Measurements from ENCODE around the gene UCP2.
A peak's percentile ranks its signal among the peaks of the same experiment; 100 is the strongest.
"Not testable (repeated sequence)": the region's sequence is repeated elsewhere in the genome, so short reads cannot be mapped to it uniquely, and the experiment has no call there.

Gene UCP2

DNA sequence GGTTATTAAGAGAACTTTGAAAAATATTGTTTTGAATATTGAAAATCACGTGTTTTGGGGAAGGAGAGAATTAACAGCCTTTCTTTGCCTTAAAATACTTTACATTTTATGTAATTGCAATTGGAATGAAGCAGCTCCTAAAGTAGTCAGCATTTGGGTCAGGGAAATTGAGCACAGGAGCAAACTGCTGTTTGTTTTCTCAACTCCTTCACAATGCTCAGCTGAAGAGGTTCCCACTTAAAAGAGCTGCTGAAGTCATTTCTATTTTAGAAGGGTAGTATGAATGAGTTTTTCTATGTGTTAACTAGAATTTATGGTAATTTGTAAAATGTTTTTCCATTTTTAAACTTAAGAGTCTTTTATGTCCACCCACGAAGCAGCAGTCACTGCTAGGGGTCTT lies 8.1 kb upstream of the UCP2 start:
- no peak for DNase-seq

DNA sequence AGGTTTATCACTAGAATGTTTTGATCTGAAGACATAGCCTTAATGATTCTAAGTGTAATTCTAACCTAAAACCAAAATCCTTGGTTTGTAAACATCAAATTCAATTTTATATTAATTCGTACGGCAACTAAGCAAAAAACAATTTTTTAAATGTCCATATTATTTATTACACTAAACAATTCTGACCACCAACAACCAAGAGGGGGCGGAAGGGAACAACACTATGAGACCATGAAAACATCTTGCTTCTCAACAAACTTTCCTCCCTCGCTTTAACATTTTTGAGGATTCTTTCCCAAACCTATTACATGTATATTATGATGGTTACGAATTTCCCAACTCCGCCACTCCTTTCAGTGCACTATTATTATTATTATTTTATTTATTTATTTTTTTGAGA lies 6.5 kb upstream of the UCP2 start:
- no peak for DNase-seq

DNA sequence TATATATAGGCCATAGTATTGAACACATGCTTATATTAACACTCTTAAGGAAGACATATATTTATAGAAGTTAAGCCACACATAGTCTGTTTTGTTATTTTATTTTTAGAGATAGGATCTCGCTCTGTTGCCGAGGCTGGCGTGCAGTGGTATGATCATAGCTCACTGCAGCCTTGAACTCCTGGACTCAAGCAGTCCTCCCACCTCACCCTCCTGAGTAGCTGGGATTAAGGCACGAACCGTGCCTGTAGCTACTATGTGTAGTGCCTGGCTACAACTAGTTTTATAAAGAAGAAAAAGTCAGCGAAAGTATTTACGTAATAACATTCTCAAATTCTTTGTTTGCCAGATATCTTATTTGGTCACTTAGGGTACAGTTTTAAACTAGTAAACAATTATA lies 5.6 kb upstream of the UCP2 start:
- no peak for DNase-seq

DNA sequence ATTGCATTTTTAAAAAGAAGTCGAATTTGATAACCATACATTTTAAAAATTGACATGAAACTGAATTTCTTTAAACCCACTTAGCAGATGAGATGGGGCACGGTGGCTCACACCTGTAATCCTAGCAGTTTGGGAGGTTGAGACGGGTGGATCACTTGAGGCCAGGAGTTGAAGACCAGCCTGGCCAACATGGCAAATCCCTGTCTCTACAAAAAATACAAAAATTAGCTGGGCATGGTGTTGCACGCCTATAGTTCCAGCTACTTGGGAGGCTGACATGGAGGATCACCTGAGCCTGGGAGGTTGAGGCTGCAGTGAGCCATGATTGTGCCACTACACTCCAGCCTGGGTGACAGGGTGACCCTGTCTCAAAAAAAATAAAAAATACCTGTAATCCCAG lies 3.0 kb upstream of the UCP2 start:
- not testable (repeated sequence) for DNase-seq

DNA sequence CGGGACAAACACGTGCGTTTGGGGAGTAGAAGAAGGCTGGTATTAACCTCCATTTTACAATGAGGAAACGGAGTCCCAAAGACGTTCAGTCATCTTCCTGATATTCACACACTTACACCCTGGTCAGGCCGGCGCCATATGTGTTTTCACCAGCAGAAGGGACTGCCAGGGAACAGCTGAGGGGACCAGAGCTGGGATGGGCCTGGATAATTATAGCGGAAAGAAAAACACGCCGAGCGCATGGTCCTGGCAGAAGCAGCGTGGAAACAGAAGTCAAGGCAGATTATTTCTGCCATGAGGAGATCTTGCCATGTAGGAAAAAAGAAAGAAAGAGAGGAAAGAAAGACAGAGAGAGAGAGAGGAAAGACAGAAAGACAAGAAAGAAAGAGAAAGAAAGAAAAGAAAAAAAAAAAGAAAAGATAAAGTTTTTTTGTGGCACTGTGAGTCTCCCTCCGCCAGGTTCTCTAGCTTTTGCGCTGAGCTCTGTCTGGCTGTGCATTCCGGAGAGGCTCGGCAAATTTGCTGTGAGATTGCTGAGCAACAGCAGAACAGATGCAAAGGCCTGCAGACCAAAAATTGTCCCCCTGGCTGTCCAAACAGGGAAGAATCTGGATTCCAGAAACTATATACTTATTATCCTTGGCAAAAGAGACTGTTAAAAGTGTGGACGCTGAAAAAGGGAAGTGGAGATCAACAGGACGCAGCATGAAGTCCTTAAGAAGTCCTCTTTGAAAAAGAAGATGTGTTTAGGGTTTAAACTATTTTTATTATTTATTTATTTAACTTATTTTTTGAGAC lies 1.3 kb upstream of the UCP2 start:
- no peak for DNase-seq

DNA sequence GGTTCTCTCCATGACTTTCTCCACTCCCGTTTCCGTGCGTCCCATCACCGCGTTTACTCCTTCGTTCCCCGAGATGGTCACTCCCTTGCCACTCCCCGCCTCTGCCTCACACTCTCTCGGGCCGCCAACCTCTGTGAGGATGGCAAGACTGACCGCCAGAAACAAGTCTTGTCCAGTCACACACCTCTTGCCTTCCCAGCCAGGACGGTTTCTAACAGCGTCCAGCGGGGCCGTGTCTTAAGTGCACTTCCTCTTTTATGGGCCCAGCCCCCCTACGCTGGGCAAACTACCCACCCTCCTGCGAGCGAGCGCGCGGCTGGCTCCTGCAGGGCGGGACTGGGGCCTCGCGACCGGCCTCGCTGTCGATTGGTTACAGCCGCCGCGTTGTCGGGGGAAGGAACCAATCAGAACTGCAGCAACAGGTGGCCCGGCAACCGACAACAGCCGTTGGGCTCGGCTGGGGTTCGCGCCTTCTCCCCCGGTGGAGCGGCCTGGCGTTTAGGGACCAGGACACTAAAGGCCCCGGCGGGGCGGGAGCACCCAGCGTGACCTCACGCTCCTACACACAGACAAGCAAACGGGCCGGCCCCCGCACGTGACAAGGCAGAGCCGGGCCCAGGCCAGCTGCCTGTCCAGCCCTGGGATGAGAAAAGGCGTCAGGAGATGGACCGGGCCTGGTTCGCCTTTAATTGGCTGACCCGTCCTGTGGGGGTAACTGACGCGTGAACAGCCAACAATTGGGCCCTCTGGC lies 522 bp upstream of the UCP2 start:
- DNase-seq = peak; percentile 89

DNA sequence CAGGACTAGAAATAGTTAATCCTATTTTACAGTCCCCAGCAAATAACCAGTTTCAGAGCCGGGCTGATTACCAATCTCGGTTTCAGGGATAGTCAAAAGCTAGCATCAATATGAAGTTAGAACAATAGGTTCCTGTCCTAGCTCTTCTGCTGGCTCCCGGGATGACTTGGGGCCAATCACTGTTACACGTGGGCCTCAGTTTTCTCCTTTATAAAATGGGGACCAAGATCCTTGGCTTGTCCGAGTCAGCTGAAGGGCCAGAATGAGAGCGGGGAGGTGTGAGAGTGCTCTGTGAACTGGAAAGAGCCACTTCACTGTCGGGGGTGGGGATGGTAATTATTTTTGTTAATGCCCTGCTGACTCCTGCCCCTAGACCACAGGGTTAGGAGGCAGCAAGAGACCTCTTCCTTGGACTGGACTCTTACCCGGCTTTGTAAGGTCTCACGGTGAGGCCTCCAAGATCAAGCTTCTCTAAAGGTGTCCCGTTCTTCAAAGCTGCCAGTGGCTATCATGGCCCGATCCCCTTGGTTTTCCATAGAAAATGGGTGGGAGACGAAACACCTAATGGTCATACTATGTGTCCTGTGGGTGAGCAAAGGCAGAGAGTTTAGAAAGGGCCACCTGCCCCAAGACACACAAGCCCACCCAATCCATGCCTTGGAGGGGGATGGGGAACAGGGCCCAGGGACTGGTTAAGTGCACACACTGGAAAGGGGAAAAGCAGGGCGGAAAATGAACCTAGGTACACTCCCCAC lies 1.4 kb downstream of the UCP2 start:
- no peak for DNase-seq

DNA sequence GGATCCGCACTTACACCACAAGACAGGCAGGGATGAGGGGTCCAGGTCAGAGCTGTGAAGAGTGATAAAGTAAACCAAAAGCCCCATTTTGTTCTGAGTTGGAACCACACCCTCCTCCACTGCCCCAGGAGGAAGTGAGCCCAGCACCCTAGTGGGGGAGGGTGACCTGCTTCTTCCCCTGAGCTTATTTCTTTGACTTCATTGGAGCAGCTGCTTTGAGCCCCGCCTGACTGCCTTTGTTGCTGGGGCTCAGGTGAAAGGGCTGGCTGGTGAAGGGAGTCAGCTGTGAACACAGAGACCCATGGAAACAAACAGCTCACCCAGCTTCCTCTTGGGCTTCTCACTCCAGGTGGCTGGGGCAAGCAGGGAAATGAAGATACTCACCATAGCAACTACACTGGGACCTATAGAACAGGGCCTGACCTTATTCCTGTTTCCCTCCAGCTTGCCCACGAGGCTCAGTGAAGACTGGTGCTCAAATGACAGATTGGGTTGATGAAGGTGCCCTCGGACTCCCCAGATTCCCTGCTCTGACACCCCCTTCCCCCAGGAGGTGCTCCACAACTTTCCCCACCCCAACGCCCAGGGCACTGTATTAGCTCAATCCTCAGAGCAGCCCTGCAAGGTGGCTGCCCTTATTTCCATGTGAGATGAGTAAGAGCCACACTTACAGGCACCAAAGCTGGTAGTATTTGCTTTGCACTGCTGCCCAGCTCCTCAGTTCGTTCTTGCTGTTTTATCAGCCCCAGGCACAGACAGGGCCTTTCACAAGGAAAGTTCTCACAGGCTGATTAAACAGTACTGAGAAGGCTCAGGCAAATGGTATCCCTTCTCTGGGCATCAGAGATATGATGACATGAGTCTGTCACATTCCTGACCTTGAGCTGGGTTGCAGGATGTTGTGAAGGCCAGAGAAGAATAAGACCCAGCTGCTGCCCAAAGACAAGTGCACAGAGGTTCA lies 2.4 kb downstream of the UCP2 start:
- peak; percentile 78 for DNase-seq

DNA sequence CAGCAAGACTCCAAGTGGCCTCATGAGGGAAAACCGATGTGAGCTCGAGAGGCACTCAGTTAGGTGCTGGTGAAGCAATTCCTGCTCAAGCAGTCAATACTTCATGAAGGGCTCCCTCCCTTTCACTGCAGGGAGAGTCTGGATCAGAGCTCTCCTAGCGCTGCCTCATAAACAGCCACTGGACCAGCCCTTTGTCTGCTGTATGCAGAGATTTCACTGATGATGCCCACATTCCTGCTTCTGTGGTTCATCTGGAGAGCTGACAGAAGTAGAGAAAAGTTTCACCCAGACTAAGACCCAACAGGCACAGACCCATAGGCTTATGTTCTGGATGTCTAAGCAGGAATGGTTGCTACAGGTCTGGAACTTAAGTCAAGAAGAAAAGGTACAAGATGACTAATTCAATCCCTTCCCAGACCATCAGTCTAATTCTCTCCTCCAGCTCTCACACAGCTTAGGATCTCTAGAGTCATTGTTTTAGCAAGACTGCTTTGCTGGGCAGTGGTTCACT lies 4.0 kb downstream of the UCP2 start:
- DNase-seq = no peak

DNA sequence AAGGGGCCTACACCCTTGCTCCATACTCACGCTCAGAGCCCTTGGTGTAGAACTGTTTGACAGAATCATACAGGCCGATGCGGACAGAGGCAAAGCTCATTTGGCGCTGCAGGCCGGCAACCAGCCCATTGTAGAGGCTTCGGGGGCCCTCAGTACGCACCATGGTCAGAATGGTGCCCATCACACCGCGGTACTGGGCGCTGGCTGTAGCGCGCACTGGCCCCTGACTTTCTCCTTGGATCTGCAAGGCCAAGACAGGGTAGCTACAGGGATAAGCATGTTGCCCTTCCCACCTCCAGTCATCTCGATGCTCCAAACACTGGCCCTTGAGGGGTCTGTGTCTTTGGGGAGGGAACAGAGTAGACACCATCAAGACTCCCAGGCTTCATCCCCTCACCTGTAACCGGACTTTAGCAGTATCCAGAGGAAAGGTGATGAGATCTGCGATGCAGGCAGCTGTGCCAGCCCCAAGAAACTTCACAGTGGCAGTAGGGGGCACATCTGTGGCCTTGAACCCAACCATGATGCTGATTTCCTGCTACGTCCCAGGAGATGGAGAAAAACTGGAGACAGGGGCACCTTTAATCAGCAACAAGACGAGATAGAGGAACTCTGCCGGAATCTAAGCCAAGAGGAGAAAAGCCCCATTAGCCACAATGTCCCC lies 4.7 kb downstream of the UCP2 start:
- DNase-seq = no peak

DNA sequence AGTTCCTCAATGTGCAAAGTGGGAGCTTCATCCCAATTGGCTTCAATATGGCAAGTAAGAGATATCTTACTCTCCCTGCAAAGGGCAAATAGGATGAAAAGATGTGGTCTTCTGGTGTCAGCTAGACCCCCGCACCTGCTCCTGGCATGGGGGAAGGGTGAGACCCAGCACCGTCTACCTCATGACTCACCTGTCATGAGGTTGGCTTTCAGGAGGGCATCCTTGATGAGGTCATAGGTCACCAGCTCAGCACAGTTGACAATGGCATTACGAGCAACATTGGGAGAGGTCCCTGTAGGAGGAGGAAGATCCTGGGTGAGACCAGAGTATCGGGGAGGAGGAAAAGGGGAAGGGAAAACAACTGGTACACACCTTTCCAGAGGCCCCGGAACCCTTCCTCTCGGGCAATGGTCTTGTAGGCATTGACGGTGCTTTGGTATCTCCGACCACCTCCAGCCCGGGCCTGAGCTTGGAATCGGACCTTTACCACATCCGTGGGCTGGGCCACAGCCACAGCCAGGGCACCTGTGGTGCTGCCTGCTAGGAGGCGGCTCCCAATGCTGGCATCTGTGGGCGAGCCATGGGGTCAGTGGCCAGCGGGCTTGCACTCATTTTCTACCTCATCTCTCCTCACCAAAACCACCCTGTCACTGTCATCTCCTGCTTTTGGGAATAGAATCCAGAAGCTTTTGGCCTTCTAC lies 6.0 kb downstream of the UCP2 start:
- no peak for DNase-seq

DNA sequence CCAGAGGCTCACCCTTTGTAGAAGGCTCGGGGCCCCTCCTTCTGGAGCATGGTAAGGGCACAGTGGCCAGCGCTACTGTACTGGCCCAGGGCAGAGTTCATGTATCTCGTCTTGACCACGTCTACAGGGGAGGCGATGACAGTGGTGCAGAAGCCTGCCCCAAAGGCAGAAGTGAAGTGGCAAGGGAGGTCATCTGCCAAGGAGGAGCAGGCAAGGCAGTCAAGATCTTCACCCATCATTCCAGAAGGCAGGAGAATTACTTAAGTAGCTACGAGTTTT lies 7.2 kb downstream of the UCP2 start:
- no peak for DNase-seq

DNA sequence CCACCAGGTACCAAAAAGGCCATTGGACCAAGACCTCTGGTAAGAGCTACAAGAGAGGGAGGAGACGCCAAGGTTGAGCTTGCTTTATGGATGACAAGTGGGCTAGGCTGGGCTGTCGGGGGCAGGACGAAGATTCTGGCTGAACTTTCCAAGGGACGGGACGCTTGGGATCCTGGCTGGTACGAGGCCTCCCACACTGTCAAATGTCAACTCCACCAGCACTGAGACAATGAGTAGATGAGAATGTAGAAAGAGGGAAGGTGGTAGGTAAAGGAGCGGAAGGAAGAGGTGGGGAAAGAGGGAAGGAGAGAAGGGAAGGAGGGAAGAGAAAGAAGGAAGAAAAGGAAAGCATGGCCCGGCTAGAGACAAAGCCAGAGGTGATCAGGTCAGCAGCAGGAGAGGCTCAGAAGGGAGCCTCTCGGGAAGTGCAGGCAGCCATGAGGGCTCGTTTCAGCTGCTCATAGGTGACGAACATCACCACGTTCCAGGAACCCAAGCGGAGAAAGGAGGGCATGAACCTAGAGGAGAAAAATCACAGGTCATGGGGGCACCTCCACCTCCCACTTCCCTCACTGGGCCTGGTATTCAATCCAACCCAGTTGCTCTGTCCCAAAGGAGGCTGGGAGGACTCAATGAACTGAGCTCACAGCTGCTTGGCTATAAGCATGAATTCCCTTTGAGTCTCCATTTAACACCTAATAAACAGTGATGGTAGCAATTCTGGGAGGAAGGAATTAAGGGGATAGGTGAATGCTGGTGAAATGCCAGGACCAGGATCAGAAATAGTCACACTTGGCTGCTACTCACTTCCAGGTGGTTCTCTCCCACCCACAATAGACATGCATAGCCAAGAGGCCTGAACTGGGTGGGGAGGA lies 7.8 kb downstream of the UCP2 start:
- no peak for DNase-seq

DNA sequence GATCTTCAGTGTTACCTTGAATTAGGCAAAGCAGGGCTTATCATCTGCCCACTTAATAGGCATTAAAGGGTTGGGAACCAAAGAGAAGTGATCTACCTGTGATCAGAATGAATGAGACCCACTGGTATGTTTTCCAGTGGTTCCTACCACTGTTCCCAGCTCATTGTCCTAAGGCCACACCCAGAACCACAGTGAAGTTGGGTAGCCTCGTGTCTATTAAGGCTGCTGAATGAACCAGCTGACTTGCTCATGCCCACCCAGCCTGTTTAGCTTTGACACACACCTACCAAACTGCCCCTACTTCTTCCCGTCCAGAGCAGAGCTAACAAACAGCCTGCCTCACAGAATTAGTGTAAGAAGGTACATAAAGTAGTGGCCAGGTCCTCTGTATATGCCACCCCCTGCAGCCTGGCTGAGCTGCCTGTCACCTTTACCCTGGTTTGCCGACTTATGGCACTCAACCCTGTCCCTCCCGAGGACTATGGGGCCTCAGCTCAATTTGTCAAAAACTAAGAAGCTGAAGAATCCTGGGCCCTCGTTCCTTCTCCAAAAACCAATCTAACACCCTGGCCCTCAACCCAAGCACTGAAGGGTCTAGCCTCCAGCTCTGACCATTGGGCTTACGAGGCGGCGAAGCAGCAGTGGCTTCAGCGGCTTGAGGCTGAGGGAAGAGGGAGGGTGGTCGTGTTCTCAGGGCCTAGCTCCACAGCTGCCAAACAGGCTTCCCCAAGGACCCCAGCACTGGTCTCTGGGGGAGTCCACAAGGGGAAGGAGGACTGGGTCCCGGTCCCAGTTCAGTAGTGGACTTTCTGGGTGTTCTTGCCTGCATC lies 9.8 kb downstream of the UCP2 start:
- peak; percentile 49 for DNase-seq

DNA sequence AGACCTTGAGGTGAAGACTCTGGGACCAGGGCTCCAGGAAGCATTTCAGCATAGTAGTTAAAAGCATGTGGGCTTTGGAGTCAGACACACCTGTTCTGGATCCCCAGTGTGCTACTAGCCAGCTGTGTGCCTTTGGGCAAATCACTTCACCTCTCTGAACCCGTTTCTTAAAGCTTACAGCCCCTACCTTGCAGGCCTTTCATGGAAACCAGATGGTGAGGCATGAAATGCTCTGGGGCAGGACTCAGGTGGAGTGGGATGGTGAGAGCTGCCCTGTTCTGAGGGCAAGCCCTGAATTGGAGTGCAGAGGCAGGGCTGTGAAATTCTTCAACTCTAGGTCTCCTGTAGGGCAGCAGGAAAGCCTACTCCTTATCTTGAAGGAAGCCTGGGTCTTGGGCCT lies 10.5 kb downstream of the UCP2 start:
- DNase-seq = peak; percentile 56

DNA sequence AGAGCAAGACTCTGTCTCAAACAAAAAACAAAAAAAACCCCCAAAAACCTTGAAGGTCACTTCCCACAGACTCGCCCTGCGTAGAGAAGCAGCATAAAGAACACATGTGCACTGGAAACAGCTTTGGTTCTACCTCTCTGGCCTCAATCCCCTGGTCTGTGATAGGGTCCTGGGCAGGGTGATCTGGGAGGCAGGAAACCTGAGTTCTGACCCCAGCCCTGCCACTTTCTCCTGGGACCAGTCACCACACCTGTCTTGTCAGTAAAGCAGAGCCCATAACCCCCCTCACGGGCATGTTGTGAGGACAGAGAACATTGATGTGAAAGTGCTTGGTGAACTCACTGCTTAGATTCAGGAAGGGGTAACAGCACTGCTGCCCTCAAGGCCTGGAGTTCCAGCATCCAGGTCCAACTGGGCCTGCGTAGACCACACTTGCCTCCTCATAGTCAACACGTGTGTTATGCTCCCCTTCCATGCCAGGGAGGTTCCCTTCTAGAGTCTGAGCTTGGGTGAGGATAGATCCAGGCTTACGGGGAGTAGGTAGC lies 11.4 kb downstream of the UCP2 start:
- DNase-seq = peak; percentile 60

DNA sequence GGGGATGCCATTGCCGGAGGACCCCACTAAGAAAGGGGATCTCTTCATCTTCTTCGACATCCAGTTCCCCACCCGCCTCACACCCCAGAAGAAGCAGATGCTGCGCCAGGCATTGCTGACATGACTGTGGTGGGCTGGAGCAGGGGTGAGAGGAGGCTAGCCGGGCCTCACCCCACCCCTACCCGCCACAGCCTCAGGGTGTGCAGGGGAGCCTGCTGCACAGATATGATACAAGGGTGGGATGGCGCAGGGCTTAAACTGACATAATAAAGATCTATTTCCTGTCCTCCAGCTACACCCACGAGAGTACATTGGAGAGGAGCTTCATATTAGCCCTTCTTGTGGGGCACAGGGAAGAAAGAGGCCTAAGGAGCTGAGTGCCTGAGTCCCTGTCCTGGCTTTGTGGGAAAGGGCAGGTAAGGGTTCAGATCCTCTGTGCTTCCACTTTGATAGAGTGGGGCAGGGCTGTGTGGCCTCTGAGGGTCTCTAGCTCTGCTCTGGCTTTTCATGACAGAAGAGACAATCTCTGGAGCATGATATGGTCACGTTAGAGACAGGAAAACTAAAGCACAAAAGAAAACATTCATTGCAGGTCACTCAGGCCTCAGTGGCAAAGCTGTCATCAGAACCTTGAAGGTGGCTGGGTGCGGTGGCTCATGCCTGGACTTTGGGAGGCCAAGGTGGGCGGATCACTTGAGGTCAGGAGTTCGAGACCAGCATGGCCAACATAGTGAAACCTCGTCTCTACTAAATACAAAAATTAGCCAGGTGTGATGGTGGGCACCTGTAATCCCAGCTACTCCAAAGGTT lies 12.4 kb downstream of the UCP2 start:
- DNase-seq = peak; percentile 63

DNA sequence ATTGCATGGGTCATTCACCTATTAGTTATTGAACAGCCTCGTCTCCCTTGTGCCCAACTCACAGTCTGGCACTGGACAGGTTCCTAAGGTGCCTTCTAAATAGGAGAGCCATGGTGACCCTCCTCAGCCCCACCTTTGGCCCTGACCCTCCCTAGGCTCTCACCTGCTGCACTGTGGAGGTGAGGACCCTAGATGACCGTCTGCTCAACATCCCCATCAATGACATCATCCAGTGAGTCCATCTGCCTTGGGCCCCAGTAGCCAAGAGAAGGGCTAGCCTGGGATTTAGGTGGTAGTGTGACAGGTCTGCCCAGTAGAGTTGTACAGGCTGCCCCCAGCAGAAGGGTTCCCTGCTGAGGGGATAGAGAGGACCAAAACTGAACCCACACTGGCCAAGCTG lies 13.6 kb downstream of the UCP2 start:
- DNase-seq = no peak

Measured in activated T-cell treated with anti-CD3 and anti-CD28 coated beads, Interleukin-2, amount 50 U/mL, for 1 hour (primary cell).